Measurements from ENCODE around the gene CKAP2L.
A peak's percentile ranks its signal among the peaks of the same experiment; 100 is the strongest.
"Not testable (repeated sequence)": the region's sequence is repeated elsewhere in the genome, so short reads cannot be mapped to it uniquely, and the experiment has no call there.

The CKAP2L gene

DNA sequence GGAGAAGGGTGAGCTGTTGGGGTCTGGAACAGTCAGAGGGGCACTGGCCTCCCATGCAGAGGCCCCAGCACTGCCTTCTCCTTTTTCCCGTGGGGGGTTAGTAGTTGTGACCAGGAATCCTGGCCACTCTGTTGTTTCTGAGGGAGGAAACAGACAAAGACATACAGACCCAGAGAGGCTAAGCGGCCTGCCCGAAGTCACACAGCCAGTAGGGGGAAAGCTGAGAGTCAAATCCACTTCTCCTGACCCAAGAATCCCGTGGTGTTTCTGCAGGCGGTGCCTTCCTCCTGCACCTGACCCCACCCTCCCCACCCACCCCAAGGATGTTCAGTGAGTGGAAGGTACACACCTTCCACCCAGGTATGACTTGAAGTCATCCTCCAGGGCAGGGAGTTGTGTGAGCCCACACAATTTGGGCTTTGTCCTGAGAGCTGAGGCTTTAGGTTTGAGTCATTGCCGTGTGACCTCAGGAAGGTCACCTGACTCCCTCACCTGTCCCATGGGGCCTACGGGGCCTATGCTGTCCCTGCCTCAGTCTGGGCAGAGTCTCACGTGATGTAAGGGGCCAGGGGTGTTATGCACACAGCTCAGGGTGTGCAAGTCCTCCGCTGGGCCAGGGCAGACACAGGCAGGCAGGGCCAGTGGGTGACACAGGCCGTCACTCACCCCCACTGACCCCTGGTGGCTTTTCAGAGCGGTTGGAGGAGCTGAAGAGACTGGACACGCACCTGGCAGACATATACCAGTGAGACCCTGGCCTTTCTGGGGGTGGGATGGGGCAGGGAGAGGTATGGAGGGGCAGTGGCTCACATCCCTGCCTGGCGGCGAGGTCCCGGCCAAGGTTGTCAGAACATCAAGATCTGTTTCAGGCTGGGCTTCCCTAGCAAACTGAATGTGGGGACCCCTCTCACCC lies 38.6 kb downstream of the CKAP2L start:
- no peak for ATAC-seq

DNA sequence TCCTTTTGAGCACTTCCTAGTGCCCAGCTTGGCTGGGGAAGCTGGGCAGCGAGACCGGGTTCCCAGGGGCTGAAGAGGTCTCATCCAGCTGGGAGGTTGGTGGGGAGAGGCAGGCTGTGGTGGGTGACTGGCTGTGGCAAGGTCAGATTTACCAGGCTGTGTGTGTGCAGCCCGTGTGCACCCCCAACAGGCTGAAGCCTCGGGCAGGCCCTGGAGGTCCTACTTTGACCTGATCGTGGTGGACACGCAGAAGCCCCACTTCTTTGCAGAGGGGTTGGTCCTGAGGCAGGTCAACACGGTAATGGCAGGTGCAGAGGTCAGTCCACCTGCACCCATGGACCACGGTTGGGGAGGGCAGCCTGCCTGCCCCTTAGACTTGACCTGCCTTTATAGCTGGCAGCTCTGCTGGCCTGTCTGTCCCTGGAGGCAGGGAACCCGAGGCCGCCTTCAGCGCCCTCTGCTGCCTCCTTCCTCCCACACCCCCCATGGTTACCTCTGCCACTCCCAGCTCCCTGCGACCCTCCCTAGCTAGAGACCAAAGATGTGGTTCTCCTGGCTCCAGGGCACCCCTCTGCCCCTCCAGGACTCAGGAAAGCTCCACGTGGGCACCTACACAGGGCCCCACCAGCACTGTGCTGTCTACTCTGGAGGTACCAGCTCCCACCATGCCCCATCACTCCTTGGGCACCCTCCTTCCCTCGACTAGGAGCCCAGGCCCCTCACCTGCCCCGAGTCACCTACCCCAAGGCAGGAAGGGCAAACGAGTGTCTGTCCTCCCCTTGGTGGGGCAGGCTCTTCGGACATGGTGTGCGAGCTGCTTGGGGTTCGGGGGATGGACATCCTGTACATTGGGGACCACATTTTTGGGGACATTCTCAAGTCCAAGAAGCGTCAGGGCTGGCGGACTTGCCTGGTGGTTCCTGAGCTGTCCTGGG lies 39.6 kb downstream of the CKAP2L start:
- no peak for ATAC-seq

DNA sequence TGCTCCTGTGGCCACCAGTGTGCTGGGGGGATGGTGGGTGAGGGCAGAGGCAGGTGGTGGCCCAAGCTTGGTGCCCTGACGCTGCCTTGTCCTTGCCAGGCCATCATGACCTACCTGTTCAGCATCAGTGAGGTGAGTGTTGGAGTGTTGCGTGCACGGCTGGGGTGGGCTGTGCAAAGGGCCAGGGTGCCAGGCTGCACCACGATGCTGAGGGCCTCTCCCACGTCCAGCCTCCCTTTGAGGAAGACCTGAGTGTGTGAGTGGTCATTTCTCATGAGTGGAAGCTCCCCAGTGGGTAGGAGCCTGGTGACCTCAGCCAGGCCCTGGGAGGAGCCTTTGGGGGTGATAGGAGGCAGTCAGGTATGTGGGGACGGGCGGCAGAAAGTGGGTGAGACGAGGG lies 40.4 kb downstream of the CKAP2L start:
- ATAC-seq = no peak

DNA sequence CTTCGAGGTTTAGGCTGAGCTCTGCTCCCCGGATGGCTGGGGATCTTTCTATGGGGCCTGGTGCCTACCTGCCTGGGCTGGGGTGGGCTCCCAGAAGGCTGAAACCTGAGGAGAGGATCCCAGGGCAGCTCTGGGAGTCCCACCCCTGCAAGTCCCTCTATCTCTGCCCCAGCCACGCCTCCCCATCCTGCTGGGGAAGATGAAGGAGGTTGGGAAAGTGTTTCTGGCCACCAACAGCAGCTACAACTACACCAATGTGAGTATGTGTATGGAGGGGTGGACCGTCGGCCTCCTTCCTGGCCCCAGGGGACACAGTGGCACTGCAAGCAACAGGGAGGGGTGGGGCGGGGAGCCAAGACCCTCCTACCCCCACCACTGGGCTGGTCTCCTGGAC lies 40.9 kb downstream of the CKAP2L start:
- ATAC-seq = no peak

DNA sequence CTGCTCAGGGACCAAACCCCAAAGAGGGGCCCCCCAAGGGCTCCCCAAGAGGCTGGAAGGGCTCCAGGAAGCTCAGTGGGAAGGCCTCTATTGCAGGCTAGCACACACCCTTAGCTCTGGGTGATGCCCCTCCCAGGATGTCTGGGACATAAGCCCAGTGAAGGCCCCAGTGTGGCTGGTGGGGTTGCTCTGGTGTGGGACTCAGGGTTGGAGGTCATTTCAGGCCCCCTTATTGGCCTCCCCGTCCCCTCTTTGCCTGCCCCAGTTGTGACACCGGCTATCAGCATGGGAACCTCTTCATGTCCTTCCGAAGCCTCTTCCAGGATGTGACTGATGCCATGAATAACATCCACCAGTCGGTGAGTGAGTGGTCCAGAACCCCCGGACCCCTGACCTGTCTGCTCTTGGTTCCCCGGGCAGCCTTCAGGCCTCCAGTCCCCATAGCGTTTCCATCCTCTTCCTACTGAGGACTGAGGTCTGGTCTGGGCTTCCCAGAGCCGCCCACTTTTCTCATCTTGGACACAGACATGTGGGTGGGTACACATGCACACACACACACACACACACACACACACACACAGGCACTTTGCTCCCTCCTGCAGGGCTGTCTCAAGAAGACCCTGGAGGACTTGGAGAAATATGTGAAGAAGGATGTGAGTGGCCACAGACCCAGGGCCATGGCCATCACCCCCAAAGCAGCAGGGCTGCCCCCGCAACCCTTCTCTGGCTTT lies 41.4 kb downstream of the CKAP2L start:
- ATAC-seq = no peak

DNA sequence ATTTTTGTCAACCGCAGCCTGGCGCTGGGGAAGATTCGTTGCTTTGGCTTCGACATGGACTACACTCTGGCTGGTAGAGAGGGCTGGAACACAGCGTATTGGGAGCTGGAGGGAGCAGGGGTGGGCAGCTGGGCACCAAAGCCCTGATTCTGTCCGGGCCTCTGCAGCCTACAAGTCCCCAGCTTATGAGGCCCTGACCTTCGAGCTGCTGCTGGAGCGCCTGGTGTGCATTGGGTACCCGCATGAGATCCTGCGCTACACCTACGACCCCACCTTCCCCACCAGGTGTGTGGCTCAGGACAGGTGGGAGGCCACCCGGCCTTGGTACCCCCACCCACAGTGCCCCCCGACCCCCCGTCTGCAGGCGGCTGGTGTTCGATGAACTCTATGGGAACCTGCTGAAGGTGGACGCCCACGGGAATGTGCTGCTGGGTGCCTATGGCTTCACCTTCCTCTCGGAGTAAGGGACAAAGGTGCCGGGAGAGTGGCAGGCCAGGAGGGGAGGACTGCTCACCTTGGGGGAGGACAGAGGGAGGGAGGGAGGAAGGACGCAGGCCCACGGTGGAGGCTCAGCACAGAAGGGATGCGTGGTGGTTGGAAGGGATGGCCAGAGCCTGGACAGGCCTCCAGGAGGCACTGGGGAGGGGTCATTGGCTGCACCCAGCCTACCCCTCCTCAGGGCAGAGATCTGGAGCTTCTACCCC lies 42.4 kb downstream of the CKAP2L start:
- ATAC-seq = no peak

DNA sequence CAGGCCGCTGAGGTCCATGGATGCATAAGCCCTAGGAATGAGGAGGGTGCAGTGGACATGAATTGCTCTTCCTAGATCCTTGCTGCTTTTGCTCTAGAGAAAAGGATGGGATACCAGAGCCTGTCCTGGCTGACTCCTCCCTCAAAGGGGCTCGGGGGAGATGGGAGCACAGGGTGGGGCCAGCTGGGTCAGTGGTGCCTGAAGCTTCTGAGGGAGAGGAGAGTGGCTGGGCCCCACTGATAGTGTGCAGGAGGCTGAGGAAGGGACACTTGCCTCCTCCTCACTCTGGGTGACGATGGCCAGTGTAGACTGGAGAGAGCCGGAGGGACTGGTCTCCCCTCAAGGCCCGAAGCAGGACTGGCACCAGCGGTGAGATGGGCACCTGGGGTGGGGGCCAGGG lies 43.6 kb downstream of the CKAP2L start, which contains the start of gene NT5DC4:
NT5DC4 (plus strand) TSS at position 236 of the 400 bp plus-strand sequence; CDS start at position 296, 60 bp downstream.
- no peak for ATAC-seq

DNA sequence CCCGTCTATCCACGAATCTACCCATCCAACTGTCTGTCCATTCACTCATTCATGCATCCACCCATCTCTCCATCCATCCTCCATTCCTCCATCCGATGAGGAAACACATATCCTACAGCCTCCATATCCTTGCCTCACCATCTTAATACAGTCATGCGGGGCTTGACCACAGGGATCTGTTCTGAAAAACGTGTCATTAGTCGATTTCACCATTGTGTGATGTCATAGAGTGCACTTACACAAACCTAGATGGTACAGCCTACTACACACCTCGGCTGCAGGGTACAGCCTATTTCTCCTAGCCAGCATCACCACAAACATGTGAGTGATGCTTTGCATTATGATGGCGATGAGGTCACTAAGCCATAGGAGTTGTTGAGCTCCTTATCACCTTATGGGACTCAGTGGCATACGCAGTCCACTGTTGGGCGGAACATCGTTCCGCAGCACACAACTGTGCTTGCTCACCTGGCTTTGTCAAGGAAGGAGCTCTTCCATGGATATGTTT lies 45.5 kb downstream of the CKAP2L start:
- ATAC-seq = no peak

DNA sequence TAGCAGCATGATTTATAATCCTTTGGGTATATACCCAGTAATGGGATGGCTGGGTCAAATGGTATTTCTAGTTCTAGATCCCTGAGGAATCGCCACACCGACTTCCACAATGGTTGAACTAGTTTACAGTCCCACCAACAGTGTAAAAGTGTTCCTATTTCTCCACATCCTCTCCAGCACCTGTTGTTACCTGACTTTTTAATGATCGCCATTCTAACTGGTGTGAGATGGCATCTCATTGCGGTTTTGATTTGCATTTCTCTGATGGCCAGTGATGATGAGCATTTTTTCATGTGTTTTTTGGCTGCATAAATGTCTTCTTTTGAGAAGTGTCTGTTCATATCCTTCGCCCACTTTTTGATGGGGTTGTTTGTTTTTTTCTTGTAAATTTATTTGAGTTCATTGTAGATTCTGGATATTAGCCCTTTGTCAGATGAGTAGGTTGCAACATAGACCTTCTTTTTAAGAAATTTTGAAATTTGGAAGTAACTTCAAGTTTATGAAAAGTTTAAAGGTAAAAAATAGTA lies 47.5 kb downstream of the CKAP2L start:
- not testable (repeated sequence) for ATAC-seq

DNA sequence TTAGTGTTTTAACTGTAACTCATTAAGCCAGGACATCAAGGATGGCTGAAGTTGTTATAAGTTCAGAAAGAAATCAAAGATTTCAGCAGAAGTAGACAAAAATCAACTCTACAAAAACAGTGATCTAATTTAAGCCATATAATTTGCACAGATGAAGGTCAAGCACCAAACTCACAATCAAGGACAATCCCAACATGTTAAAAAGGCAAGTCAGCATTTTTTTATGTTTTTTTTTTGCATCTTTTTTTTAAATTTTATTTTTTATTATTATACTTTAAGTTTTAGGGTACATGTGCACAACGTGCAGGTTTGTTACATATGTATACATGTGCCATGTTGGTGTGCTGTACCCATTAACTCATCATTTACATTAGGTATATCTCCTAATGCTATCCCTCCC lies 48.3 kb downstream of the CKAP2L start:
- ATAC-seq = not testable (repeated sequence)

DNA sequence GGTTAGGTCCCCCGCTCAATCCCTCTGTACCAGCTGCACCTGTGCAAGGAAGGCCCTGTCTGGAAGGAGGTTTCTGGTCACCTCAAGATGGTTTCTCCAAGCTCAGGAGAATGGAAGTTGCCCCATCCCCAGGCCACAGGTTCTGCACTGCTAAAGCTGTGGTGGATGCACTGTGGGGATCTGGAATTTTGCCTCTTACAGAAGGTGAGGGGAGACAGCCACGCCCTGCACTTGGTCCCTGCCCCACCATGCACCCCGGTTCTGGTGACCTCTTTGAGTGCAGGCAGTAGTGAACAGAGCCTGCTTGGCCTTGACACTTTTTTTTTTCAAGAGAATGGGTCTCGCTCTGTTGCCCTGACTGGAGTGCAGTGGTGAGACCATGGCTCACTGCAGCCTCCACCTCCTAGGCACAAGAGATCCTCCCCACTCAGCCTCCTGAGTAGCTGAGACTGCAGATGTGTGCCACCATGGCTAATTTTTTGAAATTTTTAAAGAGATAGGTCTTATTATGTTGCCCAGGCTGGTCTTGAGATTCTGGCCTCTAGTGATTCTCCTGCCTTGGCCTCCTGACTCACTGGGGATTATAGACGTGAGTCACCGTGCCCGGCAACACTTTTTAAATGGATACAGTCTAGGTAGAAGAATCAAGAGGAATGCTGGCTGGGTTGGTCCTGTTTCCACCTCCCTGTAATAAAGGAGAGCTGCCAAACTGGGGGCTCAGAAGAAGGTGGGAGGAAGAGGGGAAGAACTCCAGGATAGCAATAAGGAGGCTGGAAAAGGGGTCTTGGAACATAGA lies 49.4 kb downstream of the CKAP2L start:
- ATAC-seq = no peak

DNA sequence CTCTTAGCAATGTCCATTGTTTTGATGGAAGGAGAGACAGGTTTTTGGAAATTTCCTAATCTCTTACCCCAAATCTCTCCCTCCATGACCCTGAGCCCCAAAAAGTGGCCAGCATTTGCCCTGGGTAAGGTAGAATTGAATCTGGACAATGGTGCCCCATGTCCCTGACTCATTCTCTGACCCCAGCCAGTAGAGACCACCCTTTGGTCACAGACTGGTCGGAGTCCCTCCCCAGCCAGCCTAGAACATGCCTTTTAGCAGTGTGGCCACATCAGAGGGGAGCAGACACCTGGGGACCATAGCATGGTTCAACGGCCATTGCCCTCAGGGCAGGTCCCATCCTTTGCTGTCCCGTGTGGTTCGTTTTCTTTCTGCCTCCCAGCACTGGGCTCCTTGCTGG lies 50.1 kb downstream of the CKAP2L start:
- no peak for ATAC-seq

DNA sequence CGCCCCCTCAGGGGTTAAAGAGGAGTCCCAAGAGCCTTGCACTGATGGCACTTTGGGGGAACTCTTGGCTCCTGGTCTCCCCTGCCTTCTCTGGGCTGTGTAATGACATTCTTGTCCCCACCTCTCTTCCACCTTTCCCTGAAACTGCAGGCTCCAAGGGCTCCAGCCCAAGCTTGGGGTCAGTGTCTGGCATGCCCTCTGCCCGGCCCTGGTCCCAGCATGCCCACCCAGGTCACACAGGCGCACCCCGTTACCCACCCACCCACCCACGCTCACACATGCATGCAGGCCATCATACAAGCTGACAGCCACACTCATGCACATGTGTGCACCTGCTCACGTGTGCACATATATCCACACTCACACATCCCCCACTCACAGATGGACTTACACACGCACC lies 50.5 kb downstream of the CKAP2L start:
- no peak for ATAC-seq

DNA sequence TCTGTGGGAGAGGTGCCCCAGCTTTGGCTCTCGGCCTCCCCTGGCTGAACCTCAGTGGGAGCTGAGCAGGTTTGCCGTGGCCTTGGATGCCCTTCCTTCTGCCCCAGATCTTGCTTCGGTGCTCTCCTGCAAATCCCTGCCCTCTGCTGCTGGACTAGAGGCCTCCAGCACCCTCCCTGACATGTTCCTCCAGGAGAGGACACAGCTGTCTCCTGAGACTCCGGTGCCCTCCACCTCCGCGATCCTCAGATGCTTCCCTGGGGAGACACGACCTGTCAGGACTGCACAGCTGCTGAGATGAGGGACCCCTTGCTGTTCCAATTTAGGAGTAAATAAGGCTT lies 50.9 kb downstream of the CKAP2L start:
- ATAC-seq = no peak

DNA sequence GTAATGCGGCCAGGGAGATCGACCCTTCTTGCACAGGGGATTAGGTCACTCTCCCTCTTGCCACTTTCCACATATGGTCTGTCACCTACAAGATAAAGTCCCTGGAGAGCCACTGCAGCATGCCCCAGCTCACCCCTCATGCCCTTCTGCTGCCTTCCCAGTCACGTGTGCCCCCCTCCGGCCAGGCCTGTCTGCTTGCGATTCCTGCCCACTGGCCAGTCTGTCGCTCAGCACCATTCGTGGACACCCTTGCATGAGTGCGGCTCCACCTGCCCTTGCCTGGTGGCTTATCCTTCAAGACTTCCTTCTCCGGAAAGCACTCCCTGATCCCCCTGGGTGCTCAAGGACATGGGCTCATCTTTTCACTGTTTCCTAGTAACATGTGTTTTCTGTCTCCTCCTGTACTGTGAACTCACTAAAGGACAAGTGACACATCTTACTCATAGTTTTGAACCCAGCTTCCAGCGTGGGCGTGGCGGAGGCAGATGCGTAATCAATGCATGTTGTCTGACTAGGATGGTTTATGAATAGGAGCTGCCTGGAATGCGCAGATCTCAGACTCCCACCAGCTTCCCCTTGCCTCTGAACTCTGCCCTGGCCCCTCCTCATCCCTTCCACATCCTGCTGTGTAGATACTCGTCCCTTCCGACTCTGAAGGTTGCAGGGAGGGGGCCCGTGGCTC lies 51.4 kb downstream of the CKAP2L start:
- peak; percentile 35 to 53 for ATAC-seq

DNA sequence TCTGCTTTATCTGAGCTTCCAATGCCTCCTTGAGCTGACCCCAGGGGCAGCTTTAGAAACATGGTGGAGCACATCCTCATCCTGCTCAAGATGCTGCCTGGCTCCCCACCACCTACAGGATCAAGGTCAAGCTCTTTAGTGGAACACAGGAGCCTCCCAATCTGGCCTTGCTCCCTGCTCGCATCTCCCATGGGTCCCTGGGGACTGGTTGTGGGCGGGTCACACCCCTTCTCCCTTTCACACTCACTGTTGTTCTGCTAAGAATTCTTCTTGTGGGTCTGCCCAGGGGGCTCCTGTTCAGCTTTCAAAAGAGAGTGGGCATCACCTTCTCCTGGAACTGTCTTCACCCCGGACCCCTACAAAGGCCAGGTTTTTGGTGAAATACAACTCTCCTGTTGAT lies 51.9 kb downstream of the CKAP2L start:
- no peak for ATAC-seq

DNA sequence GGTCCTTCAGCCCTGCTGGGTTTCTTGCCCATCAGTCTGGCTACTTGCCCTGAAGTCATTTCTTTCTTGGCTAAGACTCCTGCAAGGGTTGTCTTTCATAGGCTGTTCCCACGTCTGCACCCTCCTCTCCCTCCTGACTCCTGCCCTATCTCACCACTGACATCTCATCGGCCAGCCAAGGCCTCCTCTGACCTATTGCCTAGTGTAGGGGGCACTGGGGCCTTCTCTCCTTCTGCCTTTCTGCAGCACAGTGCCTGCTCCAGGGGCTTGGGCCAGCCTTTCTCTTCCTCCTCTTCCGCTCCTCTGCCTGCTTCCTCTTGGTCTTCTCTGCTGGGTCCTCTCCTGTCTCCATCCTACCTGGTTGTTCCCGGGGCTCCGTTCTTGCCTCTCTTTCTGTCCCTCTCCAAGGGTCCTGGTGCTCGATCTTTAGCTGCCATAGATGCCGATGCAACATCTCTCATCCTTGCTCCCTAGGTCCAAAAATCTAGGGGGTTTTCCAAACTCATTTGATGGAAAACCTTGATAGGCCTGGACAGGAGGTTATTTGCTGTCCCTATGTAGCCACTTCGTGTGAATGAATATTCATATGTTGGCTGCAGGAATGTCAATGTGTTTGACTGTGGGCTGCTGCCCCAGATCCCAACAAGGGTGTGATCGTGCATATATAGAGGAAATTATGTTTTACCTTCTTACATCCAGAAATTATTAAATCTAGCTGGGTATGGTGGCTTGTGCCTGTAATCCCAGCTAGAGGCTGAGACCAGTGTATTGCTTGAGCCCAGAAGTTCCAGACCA lies 53.3 kb downstream of the CKAP2L start:
- no peak for ATAC-seq

DNA sequence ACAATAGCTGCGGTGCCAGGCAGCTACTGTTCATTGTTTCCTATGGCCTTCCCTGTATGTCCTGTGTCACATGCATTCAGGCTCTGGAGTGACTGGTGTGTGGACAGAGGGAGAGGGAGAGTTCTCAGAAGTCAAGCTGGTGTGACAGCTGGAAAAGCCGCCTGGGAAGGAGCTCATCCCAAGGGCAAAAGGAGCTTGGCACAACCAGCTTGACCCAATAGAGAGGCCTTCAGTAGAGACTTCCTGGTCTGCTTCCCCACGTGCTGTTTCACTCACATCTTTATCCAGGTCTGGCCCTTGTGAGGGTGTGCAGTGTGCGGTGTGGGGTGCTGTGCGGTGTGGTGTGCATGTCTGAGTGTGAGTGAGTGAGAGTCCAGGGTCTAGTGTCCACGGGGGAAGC lies 54.7 kb downstream of the CKAP2L start:
- ATAC-seq = no peak

DNA sequence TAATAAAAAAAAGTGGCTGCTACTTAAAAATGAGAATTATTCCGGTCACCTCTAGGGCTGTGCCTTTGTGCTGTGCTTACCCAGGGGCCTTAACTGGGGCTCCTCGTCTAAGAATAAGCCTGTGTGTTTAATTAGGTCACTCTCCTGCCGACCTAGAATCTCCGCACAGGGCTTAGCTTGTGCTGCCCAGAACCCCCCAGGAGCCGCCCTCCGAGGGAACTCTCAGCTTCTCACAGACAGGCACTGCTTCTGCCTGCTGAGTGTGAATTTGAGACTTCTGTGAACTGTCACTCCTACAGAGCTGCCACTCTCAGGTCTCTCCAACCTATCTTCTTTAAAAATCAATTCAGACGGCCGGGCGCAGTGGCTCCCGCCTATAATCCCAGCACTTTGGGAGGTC lies 55.4 kb downstream of the CKAP2L start:
- no peak for ATAC-seq
